Measurements from ENCODE around the gene OR1F1. TPM values are rescaled to one million over a fixed set of nuclear protein-coding genes. Genes with fewer than 3 reads are reported as not detected.
"Not testable (repeated sequence)": the region's sequence is repeated elsewhere in the genome, so short reads cannot be mapped to it uniquely, and the experiment has no call there.

Gene OR1F1
- polyA plus RNA-seq, 3 donors, result not detected

GRCh38 chr16:3195975-3196374 lies 8.0 kb downstream of the OR1F1 start:
- no peak for DNase-seq (ENCODE audit: low read depth in 3 of 3, low spot score in 2 of 3)

- DNase-seq (ENCODE audit: low read depth in 3 of 3, low spot score in 2 of 3), result not testable (repeated sequence)
Observed at GRCh38 chr16:3197694-3198333, 9.8 kb downstream of the OR1F1 start.

- DNase-seq (ENCODE audit: low read depth in 3 of 3, low spot score in 2 of 3), result no peak
Observed at GRCh38 chr16:3198334-3199072, 10.5 kb downstream of the OR1F1 start.

- no peak for DNase-seq (ENCODE audit: low read depth in 3 of 3, low spot score in 2 of 3)
Observed at GRCh38 chr16:3202903-3203539, 15.0 kb downstream of the OR1F1 start.

- not testable (repeated sequence) for DNase-seq (ENCODE audit: low read depth in 3 of 3, low spot score in 2 of 3)
Observed at GRCh38 chr16:3205939-3206338, 17.9 kb downstream of the OR1F1 start.

GRCh38 chr16:3207086-3207953 lies 19.3 kb downstream of the OR1F1 start:
- no peak for DNase-seq (ENCODE audit: low read depth in 3 of 3, low spot score in 2 of 3)

GRCh38 chr16:3212006-3212405 lies 24.0 kb downstream of the OR1F1 start:
- DNase-seq (ENCODE audit: low read depth in 3 of 3, low spot score in 2 of 3), result no peak

- no peak for DNase-seq (ENCODE audit: low read depth in 3 of 3, low spot score in 2 of 3)
Observed at GRCh38 chr16:3212567-3212966, 24.6 kb downstream of the OR1F1 start.

GRCh38 chr16:3214904-3215600 lies 27.0 kb downstream of the OR1F1 start:
- no peak for DNase-seq (ENCODE audit: low read depth in 3 of 3, low spot score in 2 of 3)

GRCh38 chr16:3215601-3216262 lies 27.7 kb downstream of the OR1F1 start:
- DNase-seq (ENCODE audit: low read depth in 3 of 3, low spot score in 2 of 3), result no peak

GRCh38 chr16:3216263-3216640 lies 28.2 kb downstream of the OR1F1 start:
- DNase-seq (ENCODE audit: low read depth in 3 of 3, low spot score in 2 of 3), result no peak

- DNase-seq (ENCODE audit: low read depth in 3 of 3, low spot score in 2 of 3), result no peak
Observed at GRCh38 chr16:3220839-3221238, 32.8 kb downstream of the OR1F1 start.

- DNase-seq (ENCODE audit: low read depth in 3 of 3, low spot score in 2 of 3), result no peak
Observed at GRCh38 chr16:3223913-3224515, 36.0 kb downstream of the OR1F1 start.

GRCh38 chr16:3234543-3234856 lies 46.5 kb downstream of the OR1F1 start:
- DNase-seq (ENCODE audit: low read depth in 3 of 3, low spot score in 2 of 3), result no peak

- DNase-seq (ENCODE audit: low read depth in 3 of 3, low spot score in 2 of 3), result peak; percentile 89 to 92 (median 90)
Observed at GRCh38 chr16:3234857-3235561, 47.0 kb downstream of the OR1F1 start, which contains the start of gene ZNF200. TSS of gene ZNF200 (minus strand) at chr16:3235158. CDS start at chr16:3233755, 1,403 bp downstream.

- DNase-seq (ENCODE audit: low read depth in 3 of 3, low spot score in 2 of 3), result no peak
Observed at GRCh38 chr16:3235856-3236669, 48.1 kb downstream of the OR1F1 start.

GRCh38 chr16:3241761-3242160 lies 53.8 kb downstream of the OR1F1 start:
- DNase-seq (ENCODE audit: low read depth in 3 of 3, low spot score in 2 of 3), result no peak

- DNase-seq (ENCODE audit: low read depth in 3 of 3, low spot score in 2 of 3), result no peak
Observed at GRCh38 chr16:3242709-3243108, 54.7 kb downstream of the OR1F1 start.

Data from right renal cortex interstitium (tissue), 3 donors.